C4-2B (cell line): ENCODE results near the gene LYRM4.

Source experiments
- H3K27ac ChIP-seq: fragments of 450-650 bp; 2 replicates; pipeline ENCODE4 v1.5.1; 2017
- CTCF ChIP-seq: fragments of 450-650 bp; conservative IDR thresholded peaks from 2 replicates; pipeline ENCODE4 v1.5.1; 2017; ENCODE audit warnings: mild to moderate bottlenecking
- ZFX ChIP-seq: fragments of 450-650 bp; IDR thresholded peaks from 2 replicates; pipeline ENCODE4 v1.6.1; 2017

The LYRM4 gene

GRCh38 chr6:5130135-5130866 lies 130.4 kb downstream of the LYRM4 start:
- TF ChIP-seq ZFX (no peak), CTCF (no peak)
- no peak overlapping the region for H3K27ac ChIP-seq

- TF ChIP-seq CTCF (no peak), ZFX (no peak)
- H3K27ac ChIP-seq = no peak overlapping the region
These were observed 132.4 kb downstream of the LYRM4 start for GRCh38 chr6:5128351-5128750.

GRCh38 chr6:5127106-5127687 lies 133.6 kb downstream of the LYRM4 start:
- H3K27ac ChIP-seq = no peak overlapping the region
- no peak for TF ChIP-seq CTCF
- no peak for TF ChIP-seq ZFX

- no peak overlapping the region for H3K27ac ChIP-seq
- TF ChIP-seq ZFX (no peak), CTCF (no peak)
These were observed 134.5 kb downstream of the LYRM4 start for GRCh38 chr6:5126214-5126613.

GRCh38 chr6:5125152-5126006 lies 135.4 kb downstream of the LYRM4 start:
- TF ChIP-seq CTCF (no peak), ZFX (no peak)
- H3K27ac ChIP-seq = no peak overlapping the region

GRCh38 chr6:5124526-5124925 lies 136.2 kb downstream of the LYRM4 start:
- TF ChIP-seq ZFX (no peak), CTCF (no peak)
- H3K27ac ChIP-seq = no peak overlapping the region
